Mucosa of rectum (tissue), 2 donors: ENCODE data around the gene NFE2.
A peak's percentile ranks its signal among the peaks of the same experiment; 100 is the strongest.

Experiments used
- H3K27ac ChIP-seq, 2 donors: one replicate each; pipeline ENCODE4 v1.7.0; 2013; ENCODE audit warnings: inconsistent platforms in 2 of 2, low read depth in 2 of 2, low read length in 2 of 2
- H3K27me3 ChIP-seq, 2 donors: one replicate each; pipeline ENCODE4 v1.7.0; 2013; ENCODE audit warnings: low read length in 2 of 2; ENCODE audit not compliant: control insufficient read depth in 2 of 2, insufficient read depth in 2 of 2
- H3K36me3 ChIP-seq, 2 donors: one replicate each; pipeline ENCODE4 v1.7.0; 2013; ENCODE audit warnings: low read length in 2 of 2; ENCODE audit not compliant: control insufficient read depth in 2 of 2, insufficient read depth in 2 of 2
- H3K4me1 ChIP-seq, 2 donors: one replicate each; pipeline ENCODE4 v1.7.0; 2013; ENCODE audit warnings: low read length in 2 of 2, mild to moderate bottlenecking in 1 of 2; ENCODE audit not compliant: control insufficient read depth in 2 of 2, insufficient read depth in 2 of 2
- H3K4me3 ChIP-seq, 2 donors: one replicate each; pipeline ENCODE4 v1.7.0; 2013; ENCODE audit warnings: low read length in 2 of 2
- H3K9ac ChIP-seq, 2 donors: one replicate each; pipeline ENCODE4 v1.7.0; 2013; ENCODE audit warnings: low read length in 2 of 2, low read depth in 1 of 2, mild to moderate bottlenecking in 1 of 2
- H3K9me3 ChIP-seq, 2 donors: one replicate each; pipeline ENCODE4 v1.7.0; 2013; ENCODE audit warnings: low read length in 2 of 2; ENCODE audit not compliant: control insufficient read depth in 2 of 2
- donor health status: healthy.
- donor health status: Normal muscosa, but diverticular disease.

The NFE2 gene

DNA sequence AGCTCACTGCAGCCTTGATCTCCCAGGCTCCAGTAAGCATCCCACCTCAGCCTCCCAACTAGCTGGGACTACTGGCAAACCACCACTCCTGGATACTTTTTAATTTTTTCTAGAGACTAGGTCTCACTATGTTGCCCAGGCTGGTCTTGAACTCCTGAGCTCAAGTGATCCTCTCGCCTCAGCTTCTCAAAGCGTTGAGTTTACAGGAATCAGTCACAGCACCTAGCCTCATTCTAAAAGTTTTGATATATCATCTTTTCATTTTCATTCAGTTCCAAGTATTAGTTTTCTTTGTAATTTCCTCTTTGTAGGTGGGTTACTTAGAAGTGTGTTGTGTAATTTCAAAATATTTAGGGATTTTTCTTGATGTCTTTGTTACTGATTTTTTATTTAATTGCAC is 30.5 kb downstream of the NFE2 start:
- Histone ChIP-seq H3K4me3 (no peak overlapping the region), H3K9ac (no peak overlapping the region), H3K9me3 (no peaks in the 10 kb centered on the region), H3K27ac (no peak overlapping the region), H3K27me3 (no peaks in the 10 kb centered on the region), H3K4me1 (no peaks in the 10 kb centered on the region), H3K36me3 (peaks cover 0 to 7% of the 10 kb centered on the region in 2 donors)

DNA sequence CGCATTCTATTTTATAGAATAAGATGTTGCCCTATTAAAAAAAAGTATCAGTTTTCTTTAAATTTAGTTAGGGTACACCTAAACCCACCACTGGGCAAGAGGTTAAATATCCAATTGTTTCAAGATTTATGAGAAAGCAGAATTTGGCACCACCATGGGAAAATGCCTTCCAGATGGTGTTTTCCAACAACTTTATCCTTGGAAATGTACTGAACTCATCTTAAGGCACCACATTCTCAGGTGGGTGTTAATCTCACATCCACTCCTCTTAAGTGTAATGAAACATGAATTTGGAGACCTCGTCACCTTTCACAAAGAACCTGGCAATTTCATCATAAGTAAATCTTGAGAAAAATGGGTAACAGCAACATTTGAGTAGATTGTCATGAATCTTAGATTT is 34.0 kb downstream of the NFE2 start:
- Histone ChIP-seq H3K4me1 (no peaks in the 10 kb centered on the region), H3K9me3 (no peaks in the 10 kb centered on the region), H3K4me3 (no peak overlapping the region), H3K27me3 (no peaks in the 10 kb centered on the region), H3K36me3 (peaks cover 0 to 3% of the 10 kb centered on the region in 2 donors), H3K27ac (no peak overlapping the region), H3K9ac (no peak overlapping the region)

DNA sequence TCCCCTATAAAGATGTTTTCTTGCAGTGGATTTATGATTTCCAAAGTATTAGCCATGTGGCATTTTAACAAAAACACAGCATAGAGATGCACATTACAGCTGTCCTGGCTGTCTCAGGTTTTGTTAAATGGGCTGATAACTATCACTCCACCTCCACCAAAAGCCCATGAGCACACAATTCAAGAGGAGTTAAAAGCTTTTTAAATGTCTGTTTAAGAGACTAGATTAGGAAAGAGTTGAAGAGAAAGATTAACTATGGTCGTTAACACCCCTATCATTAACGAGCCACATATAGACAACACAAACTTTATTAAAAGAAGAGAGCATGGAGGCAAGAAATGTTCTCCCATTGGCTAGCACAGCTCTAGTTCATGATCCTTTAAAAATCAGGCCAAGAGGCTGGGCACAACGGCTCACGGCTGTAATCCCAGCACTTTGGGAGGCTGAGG is 35.4 kb downstream of the NFE2 start:
- no peak overlapping the region for H3K27ac ChIP-seq
- peaks cover 0 to 3% of the 10 kb centered on the region in 2 donors for H3K36me3 ChIP-seq
- H3K4me1 ChIP-seq: no peaks in the 10 kb centered on the region
- H3K4me3 ChIP-seq: no peak overlapping the region
- no peaks in the 10 kb centered on the region for H3K27me3 ChIP-seq
- H3K9me3 ChIP-seq: no peaks in the 10 kb centered on the region
- H3K9ac ChIP-seq: no peak overlapping the region

DNA sequence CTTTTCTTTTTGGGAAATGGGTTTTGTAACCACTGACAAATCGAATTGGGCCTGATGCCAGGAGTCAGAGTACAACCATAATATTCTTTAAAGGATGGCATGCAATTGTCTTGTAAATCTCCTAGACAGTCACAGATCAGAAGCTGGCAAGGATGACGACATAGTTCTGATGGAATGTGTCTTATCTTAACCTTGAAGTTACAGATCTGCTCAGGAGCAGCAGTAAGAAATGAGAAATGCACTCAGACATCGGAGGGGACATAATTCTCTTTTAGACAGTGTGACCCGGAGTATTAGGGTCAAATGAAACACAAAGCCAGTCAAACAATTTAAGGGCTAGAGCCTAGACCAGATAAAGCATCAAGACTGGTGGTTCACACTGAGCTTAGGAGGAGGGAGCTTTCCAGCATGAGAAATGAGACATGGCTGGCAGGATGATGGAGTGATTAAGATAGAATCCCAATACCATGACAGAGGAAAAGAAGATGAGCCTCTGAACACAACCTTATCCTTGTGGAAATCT is 38.4 kb downstream of the NFE2 start:
- Histone ChIP-seq H3K4me3 (no peak overlapping the region), H3K9me3 (no peaks in the 10 kb centered on the region), H3K27ac (no peak overlapping the region), H3K27me3 (no peaks in the 10 kb centered on the region), H3K4me1 (peaks cover 0 to 5% of the 10 kb centered on the region in 2 donors), H3K36me3 (peaks cover under 1 to 4% of the 10 kb centered on the region in 2 donors), H3K9ac (no peak overlapping the region)

DNA sequence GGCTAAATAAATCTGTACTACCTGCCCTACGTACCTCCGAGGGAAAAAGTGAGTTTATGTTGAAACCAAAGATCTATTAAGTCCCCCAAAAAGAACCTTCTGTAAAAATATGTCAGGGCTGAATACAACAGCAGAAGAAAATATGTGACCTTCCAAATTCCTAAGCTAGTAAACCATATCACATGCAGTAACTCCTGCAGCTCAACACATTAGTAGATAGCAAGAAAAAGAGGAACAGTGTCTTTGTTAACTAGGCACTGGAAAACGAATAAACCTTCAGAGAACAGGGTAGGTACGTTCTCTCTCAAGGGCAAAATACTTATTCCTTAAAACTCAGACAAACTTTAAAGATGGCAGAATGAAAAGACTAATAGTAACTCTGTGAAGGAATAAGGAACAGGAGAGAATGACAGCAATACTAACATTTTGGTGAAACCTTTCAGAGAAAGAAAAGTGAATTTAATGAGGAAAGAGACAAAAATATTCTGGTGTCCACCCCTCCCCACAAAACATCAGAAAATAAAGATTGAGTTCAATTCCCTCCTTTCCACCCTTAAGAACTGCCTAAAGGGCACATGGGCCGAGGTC is 38.9 kb downstream of the NFE2 start:
- Histone ChIP-seq H3K9ac (no peak overlapping the region), H3K36me3 (peaks cover 5 to 7% of the 10 kb centered on the region in 2 donors), H3K27me3 (no peaks in the 10 kb centered on the region), H3K4me3 (no peak overlapping the region), H3K4me1 (peaks cover 0 to 5% of the 10 kb centered on the region in 2 donors), H3K27ac (no peak overlapping the region), H3K9me3 (no peaks in the 10 kb centered on the region)

DNA sequence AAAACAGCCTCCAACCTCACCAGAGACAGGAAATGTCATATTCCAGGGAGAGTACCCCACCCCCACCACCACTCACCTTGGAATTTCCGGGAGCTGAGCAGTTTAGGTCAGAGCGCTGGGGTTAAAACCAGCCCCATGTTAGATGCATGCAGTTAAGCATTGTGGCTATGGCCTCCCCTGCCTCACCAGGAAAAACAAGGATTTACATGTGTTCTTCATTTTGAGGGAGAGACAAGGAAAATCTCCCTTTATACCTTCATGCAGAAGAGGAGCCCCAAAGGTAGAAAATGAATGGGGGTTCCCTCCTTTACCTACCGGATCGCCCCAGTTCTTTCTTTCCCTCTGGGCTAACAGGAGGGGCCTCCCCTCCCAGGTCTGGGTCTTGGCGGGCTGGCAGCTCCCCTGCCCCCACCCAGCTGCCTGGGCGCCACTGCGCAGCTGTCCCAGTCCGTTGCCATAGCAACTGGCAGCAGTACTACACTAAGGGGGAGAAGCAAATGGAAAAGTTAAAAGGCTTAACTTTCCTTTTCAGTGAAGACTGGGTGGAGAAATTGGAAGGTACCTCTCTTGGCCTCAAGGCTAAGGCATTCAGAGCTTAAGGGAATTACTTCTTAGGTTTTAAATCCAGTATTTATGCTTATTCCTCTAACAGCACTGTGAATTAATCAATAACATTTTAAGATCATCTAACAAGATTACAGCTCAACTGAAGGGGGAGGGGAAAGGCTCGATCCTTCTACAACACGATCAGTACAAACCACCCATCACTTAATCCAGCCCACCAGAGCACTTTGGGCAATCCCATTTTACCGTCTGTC is 41.4 kb downstream of the NFE2 start:
- Histone ChIP-seq H3K27me3 (no peaks in the 10 kb centered on the region), H3K36me3 (peaks cover 15 to 16% of the 10 kb centered on the region in 2 donors), H3K9ac (peak overlapping the region in 1 of 2 donors; percentile 53), H3K4me1 (peaks cover 0 to 5% of the 10 kb centered on the region in 2 donors), H3K9me3 (no peaks in the 10 kb centered on the region), H3K4me3 (peak overlapping the region; percentile 37 to 67), H3K27ac (peak overlapping the region; percentile 31 to 41)

DNA sequence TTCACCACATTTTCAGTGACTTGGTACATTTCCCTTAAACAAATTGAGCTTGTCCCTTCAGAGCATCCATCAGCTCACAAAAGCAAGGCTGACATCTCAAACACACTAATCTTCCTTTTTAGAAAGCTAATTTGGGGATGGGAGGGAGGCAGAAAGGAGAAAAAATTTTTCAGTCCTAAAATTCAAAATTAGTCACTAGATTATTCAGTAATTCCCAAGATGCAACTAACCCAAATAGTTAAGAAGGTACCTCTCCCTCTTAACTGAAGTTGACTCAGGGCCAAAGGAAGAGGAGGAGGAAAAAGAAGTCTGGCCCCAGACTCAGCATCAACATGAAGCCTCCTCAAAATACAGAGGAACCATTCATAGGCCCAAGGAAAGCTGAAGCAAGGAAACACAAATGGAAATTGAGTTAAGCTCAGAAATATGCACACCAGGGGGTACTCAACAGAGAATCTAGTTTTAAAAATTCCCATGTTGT is 42.6 kb downstream of the NFE2 start:
- no peak overlapping the region for H3K9ac ChIP-seq
- H3K9me3 ChIP-seq: no peaks in the 10 kb centered on the region
- H3K27me3 ChIP-seq: no peaks in the 10 kb centered on the region
- H3K4me1 ChIP-seq: peaks cover 0 to 5% of the 10 kb centered on the region in 2 donors
- no peak overlapping the region for H3K4me3 ChIP-seq
- peaks cover 15 to 16% of the 10 kb centered on the region in 2 donors for H3K36me3 ChIP-seq
- no peak overlapping the region for H3K27ac ChIP-seq

DNA sequence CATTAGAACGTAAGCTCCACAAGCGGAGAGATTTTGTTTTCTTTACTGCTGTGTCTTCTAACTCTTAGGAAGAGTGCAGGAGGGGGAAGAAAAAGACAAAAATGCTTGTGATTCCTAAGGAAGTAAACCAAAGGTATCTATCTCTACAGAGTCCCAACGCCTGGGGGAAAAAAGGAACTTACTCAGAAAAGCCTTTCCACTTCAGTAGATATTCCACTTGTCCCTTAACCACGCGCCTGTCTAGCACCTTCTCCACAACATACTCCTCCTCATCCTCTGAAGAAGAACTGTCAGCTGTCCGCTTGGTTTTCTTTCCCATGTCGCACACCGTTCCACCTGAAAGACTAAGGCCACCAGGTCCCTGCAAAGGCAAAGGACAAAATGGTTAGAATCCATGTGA is 43.5 kb downstream of the NFE2 start:
- Histone ChIP-seq H3K4me1 (peaks cover 0 to 5% of the 10 kb centered on the region in 2 donors), H3K9ac (no peak overlapping the region), H3K27ac (no peak overlapping the region)

DNA sequence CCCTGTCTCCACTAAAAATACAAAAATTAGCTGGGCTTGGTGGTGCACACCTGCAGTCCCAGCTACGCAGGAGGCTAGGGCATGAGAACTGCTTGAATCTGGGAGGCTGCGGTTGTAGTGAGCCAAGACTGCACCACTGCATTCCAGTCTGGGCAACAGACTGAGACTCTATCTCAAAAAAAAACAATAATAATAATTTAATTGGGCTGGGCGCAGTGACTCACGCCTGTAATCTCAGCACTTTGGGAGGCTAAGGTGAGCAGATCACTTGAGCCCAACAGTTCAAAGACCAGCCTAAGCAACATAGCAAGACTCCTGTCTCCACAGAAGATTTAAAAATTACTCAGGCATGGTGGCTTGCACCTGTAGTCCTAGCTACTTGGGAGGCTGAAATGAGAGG is 47.6 kb downstream of the NFE2 start:
- no peaks in the 10 kb centered on the region for H3K4me1 ChIP-seq
- H3K27me3 ChIP-seq: no peaks in the 10 kb centered on the region
- no peak overlapping the region for H3K4me3 ChIP-seq
- no peak overlapping the region for H3K9ac ChIP-seq
- no peaks in the 10 kb centered on the region for H3K9me3 ChIP-seq
- no peak overlapping the region for H3K27ac ChIP-seq
- H3K36me3 ChIP-seq: peaks cover 16 to 17% of the 10 kb centered on the region in 2 donors

More for the DNA sequence above, 43.5 kb downstream of the NFE2 start:
- H3K9me3 ChIP-seq: no peaks in the 10 kb centered on the region
- no peaks in the 10 kb centered on the region for H3K27me3 ChIP-seq
- H3K4me3 ChIP-seq: no peak overlapping the region
- H3K36me3 ChIP-seq: peaks cover 15 to 16% of the 10 kb centered on the region in 2 donors

DNA sequence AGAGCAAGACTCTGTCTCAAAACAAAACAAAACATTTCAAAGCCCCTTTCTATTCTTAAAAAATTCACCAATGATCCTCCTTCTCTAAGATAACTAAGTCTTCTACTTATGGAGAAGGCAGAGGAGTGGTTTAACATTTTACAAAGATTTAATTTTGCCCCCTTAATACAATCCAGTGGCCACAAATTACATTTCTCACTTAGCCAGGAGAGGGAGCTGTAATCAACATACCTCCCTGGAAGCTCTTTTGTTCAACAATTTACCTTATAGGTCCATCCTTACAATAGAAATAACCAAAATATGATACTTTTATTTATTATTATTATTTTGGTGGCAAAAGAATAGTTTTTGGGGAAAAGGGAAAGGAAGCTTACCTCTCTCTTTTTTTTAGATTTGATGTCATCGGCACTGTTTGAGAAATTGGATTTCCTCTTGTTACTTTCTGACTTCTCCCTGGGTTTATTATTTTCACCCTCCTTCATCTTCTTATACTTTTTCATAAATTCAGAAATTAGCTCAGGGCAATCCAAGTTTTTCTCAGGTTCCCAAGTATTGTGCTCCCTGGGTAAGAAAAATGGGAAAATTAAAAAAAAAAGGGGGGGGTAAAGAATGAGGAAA is 49.0 kb downstream of the NFE2 start:
- Histone ChIP-seq H3K27me3 (no peaks in the 10 kb centered on the region), H3K36me3 (peaks cover 17% of the 10 kb centered on the region in 2 donors)

More for the DNA sequence above, 49.0 kb downstream of the NFE2 start:
- Histone ChIP-seq H3K9ac (no peak overlapping the region), H3K27ac (no peak overlapping the region), H3K4me1 (no peaks in the 10 kb centered on the region), H3K9me3 (no peaks in the 10 kb centered on the region), H3K4me3 (no peak overlapping the region)
